Myocyte (in vitro differentiated cells): ENCODE measurements around the gene CAMKMT. TPM values are rescaled to one million over a fixed set of nuclear protein-coding genes. Genes with fewer than 3 reads are reported as not detected.

Experiments used
- DNase-seq: peaks from one replicate; pipeline ENCODE4 v3.0.0-alpha.2; 2012; ENCODE audit warnings: low read depth
- total RNA-seq: library from RNA; depleted of rRNA; stranded (reverse); fragments of >200 nt; gene quantifications from 2 replicates; pipeline ENCODE4 v1.2.3, GENCODE V29; 2014

The CAMKMT gene
- total RNA-seq, 1 donor from 2014 or later, result 12.2 TPM

GRCh38 chr2:44638649-44639048 is 276.9 kb downstream of the CAMKMT start:
- no peak for DNase-seq

- no peak for DNase-seq
Measured at GRCh38 chr2:44639399-44639798, 277.7 kb downstream of the CAMKMT start.

- no peak for DNase-seq
Measured at GRCh38 chr2:44642123-44642857, 280.5 kb downstream of the CAMKMT start.

- no peak for DNase-seq
Measured at GRCh38 chr2:44645937-44646336, 284.2 kb downstream of the CAMKMT start.

DNA sequence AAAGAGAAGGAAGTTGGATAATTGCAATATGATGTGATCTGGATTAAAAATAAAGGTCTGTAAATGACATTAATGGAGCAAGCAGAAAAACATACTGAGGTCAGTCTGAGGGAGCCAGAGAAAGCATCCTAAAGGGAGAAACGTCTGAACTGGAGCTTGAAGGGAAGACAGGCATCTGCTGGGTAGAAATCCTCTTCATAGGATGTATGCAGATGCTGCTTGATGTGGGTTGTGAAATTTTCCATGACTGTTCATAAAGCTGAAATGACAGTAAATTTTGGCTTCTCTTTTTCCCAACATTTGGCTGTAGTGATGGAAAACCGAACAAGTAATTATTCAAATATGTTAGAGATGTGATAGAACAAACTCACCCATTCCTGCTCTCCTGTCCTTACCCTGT is 287.6 kb downstream of the CAMKMT start:
- DNase-seq, result no peak

DNA sequence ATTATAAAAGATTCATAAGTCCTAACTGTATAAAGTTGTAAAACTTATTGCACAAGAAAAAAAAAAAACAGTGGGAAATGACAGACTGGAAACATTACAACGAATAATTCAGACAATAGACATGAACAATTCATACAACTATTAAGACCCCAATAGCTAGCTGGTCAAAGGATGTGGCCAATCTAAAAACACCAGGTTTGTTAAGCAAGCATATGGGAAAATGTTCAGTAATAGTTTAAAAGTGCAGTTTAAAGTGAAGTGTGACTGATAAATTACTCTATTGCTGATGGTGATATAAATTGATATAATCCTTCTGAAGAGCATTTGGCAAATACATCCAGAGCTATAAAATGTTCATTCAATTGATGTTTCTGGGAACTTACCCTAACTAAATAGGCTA is 289.0 kb downstream of the CAMKMT start:
- no peak for DNase-seq

- DNase-seq, result no peak
Measured at GRCh38 chr2:44651974-44652373, 290.2 kb downstream of the CAMKMT start.

- DNase-seq, result no peak
Measured at GRCh38 chr2:44652701-44653100, 291.0 kb downstream of the CAMKMT start.

DNA sequence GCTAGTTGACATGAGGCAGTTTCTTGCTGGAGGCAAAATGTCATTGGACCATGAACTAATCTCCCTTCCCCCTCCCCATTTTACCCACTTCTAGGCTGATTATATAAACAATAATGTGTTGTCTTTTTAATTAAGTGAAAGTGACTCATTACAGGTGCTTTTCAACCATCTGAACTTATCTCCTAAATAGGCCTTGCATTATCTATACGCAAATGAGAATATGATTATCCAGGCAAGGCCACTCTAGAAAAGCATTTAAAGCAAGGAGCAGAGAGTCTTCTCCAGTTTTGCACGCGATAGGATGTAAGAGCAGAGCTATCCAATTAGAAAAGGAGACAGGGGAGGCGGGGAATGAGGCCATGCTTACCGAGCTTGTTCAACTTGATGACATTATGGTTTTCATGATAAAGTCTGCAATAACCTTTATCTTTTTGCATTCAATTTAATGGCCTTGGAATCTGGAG is 293.7 kb downstream of the CAMKMT start:
- no peak for DNase-seq

DNA sequence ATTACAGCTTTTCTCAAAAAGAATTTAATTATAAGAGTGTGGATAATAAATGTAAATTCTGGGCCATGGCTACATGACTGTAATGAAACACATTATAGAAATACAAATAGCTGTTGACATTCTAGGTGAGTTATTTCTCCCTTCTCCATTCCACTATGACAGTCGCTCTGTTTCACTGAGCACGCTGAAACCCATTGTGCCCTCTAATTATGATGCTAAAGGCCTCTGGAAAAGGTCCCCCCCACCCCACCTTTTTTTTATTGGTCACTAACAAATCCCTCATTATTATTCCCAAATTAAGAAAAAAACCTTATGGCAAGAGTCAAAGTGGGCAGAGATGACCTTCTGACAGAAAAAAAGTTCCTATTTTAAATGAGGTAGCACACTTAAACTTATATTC is 294.7 kb downstream of the CAMKMT start:
- no peak for DNase-seq

- DNase-seq, result no peak
Measured at GRCh38 chr2:44663471-44664073, 301.8 kb downstream of the CAMKMT start.

GRCh38 chr2:44668336-44668735 is 306.6 kb downstream of the CAMKMT start:
- DNase-seq, result peak; percentile 8

DNA sequence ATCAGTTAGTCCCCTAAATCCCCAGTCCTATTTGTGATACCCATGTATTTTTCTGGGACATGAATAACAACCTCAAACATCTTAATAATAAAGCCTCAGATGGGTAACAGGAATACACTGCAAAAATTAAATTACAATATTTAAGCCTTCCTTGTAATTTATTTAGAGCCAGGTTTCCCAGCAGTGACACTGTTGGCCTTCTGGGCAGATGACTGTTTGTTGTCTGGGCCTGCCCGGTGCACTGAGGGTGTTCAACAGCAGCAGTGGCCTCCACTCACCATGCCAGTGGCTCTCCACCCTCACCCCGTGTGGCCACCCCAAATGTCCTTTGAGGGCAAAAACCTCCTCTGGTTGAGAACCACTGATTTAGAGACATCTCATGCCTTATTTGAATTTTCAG is 309.5 kb downstream of the CAMKMT start:
- no peak for DNase-seq

DNA sequence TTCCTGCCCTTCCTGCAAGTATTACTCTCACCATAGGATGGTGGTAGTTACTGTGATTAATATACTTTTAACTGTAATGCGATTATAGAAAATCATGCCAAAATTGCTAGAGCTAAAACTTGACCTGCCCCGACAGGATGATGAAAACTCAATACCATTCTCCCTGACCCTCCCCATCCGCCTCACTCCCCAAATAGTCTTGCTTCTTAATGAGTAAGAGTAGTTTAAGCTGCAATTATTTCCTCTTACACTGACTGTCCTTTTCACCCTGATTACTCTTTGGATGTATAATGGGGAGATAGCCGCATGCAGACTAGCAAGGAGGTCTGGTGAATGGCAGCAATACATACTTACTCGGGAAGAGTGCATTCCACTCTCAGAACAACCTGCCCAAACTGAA is 310.2 kb downstream of the CAMKMT start:
- DNase-seq, result no peak

- DNase-seq, result no peak
Measured at GRCh38 chr2:44672431-44672830, 310.7 kb downstream of the CAMKMT start.

DNA sequence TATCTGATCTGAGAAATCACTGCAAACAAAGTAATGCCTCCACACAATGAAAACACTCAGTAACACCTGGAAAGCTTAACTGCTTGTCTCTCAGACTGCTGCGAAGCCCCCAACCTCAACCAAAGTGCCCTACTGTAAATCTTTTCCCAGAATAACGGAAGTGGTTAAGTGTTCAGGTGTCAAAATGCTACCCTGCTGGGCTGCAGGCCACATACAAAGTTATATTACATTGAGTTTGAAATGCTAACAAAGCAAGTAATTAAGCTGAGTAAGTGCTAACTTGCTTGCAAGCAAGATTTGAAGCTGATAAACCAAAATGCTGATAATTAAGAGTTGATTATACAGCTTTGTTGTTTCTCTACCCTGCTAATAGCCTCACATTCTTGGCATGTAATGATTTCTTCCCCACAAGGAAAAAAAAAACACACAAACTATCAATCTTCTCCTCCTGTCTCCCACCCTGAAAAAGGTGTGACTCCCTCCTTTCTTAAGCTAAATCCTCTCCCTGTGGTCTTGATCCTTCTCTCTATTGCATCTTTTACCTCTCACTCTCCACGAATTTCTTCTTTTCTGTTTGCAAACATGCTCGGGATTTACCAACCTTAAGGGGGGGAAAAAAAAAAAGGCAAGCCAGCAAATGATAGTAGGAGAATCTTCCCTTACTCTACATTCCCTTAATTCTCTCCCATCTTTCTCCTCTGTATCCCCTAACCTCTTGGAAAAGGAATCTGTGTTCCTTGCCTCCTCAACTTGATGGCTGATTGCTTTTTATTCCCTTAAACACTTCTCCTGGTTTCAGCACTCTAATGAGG is 312.9 kb downstream of the CAMKMT start:
- DNase-seq, result no peak

GRCh38 chr2:44676379-44676778 is 314.6 kb downstream of the CAMKMT start:
- no peak for DNase-seq

- peak; percentile 6 for DNase-seq
Measured at GRCh38 chr2:44679584-44679983, 317.8 kb downstream of the CAMKMT start.

DNA sequence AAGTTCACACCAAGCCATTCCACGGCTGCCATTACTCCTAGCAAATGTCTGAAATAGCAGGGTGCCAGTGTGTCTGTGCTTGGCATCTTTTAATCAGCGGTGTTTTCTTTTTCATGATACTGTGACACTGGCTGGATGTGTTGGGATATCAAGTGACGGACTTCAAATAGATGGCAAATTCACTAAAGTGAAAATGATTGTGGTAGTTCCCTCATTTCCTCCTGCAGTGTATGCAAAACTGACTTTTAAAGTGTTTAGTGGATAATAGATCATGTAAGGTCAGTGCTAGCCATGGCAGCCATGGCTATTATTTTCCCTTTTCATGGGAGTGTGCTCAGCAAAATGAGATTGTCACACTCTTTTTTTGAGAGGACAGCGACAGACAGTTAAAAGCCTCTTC is 318.2 kb downstream of the CAMKMT start:
- no peak for DNase-seq

DNA sequence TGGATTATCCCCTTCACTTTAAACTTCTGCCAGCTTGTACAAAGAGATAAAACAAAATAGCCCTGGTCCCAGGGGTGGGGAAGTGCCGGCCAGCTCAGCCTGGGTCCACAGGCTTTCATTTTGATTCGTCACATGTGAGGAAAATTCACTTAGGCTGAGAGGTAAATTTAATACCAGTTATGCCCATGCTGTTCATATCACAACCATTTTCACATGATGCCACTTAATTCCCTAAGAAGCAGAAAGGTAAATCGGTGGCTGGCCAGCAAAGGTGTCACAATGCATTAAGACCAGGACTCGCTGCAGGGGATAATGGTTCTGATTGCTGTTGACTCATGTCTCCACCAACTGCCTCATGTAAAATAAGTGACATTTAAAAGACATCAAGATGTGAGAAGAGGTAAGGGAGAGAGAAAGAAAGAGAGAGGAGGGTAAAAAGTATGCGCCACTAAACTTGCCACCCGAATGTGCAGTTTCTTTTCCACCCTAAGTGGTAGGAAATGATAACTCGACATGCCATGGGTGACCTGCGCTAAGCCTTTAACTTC is 318.8 kb downstream of the CAMKMT start:
- DNase-seq, result no peak

GRCh38 chr2:44680983-44681531 is 319.3 kb downstream of the CAMKMT start:
- DNase-seq, result no peak

- no peak for DNase-seq
Measured at GRCh38 chr2:44682459-44682858, 320.7 kb downstream of the CAMKMT start.
